ENCODE measurements around the gene NAA80.

The NAA80 gene

DNA sequence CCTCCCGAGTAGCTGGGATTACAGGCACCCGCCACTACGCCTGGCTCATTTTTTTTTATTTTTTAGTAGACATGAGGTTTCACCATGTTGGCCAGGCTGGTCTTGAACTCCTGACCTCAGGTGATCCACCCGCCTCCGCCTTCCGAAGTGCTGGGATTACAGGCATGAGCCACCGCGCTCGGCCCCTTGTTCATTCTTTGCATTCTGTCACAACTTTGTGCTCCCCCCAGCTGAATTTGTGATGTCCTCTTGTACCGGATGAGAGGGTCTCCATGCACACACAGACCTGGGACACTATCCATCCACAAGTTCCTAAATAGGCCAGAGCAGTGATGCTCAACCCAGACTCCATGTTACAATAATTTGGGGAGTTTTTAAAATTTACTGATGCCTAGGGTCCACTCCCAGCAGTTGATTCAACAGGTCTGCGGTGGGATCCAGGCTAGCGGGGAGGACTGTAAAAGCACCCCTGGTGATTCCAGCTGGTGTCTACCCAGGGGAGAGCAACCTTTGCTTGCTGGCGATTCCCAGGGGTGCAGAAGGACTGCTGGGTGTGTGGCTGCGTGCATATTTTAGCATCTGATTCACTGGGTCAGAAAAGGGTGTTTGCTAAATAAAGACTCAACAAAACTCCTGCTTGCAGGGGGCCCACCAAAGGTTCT, 40.4 kb upstream of the NAA80 start:
- H3K4me2 ChIP-seq (ENCODE audit: low read depth, low read length, poor library complexity, severe bottlenecking) = peak overlapping the region; percentile 91
- H3K27me3 ChIP-seq (ENCODE audit: insufficient read depth, low read length, poor library complexity, severe bottlenecking) = peaks cover 4% of the 10 kb centered on the region
- peak overlapping the region; percentile 98 for H3K9ac ChIP-seq (ENCODE audit: low read depth, low read length, poor library complexity, severe bottlenecking)
- peaks cover 50% of the 10 kb centered on the region for H3K4me1 ChIP-seq (ENCODE audit: insufficient read depth, low read length, poor library complexity, severe bottlenecking)
- H3K9me2 ChIP-seq (replicated peaks; ENCODE audit: low read depth, low read length) = no peaks in the 10 kb centered on the region
- H3K4me3 ChIP-seq (ENCODE audit: low read length, poor library complexity, severe bottlenecking) = peak overlapping the region; percentile 97
- H3K9me3 ChIP-seq (ENCODE audit: insufficient read depth, low read depth, low read length) = no peaks in the 10 kb centered on the region
- H3F3A ChIP-seq (ENCODE audit: low read depth) = 0 out of 2 replicates have a peak, but pooled peaks cover 7% of the 10 kb centered on the region
- H3K79me2 ChIP-seq (ENCODE audit: insufficient read depth, low read length) = peaks cover 74% of the 10 kb centered on the region
- no peak overlapping the region for H2AFZ ChIP-seq (ENCODE audit: low read length)
- peaks cover 2% of the 10 kb centered on the region; the same call in 1 of the 2 replicates for H3K36me3 ChIP-seq (ENCODE audit: insufficient read depth, low read length)
- H4K20me1 ChIP-seq (ENCODE audit: insufficient read depth, low read length, poor library complexity, severe bottlenecking) = peaks cover 24% of the 10 kb centered on the region
- TF ChIP-seq, protein P1, sequence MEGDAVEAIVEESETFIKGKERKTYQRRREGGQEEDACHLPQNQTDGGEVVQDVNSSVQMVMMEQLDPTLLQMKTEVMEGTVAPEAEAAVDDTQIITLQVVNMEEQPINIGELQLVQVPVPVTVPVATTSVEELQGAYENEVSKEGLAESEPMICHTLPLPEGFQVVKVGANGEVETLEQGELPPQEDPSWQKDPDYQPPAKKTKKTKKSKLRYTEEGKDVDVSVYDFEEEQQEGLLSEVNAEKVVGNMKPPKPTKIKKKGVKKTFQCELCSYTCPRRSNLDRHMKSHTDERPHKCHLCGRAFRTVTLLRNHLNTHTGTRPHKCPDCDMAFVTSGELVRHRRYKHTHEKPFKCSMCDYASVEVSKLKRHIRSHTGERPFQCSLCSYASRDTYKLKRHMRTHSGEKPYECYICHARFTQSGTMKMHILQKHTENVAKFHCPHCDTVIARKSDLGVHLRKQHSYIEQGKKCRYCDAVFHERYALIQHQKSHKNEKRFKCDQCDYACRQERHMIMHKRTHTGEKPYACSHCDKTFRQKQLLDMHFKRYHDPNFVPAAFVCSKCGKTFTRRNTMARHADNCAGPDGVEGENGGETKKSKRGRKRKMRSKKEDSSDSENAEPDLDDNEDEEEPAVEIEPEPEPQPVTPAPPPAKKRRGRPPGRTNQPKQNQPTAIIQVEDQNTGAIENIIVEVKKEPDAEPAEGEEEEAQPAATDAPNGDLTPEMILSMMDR (conservative IDR thresholded peaks at IDR 0.05; ENCODE audit: low read length) = no peak
- no peak for TF ChIP-seq EZH2phosphoT487 (IDR thresholded peaks at IDR 0.05; ENCODE audit: borderline replicate concordance)

DNA sequence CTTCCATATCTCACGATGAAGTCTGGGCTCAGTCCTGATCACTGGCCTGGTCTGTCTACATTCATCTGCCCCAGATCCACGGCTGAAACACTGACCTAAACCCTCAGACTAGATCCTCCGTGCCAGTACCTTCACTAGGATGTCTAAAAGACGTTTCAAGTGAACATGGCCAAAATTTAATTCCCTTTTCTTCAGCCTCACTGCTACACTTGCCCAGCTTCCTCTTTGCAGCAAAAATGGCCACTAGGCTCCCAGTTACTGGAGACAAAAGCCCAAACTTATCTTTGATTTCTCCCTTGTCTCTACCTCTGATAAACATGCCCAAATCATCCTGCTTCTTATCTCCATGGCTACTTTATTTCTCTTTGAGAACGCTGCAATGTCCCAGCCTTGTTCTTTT, 39.8 kb upstream of the NAA80 start:
- 0 out of 2 replicates have a peak, but pooled peaks cover 7% of the 10 kb centered on the region for H3F3A ChIP-seq (ENCODE audit: low read depth)
- no peaks in the 10 kb centered on the region for H3K9me3 ChIP-seq (ENCODE audit: insufficient read depth, low read depth, low read length)
- TF ChIP-seq EZH2phosphoT487 (IDR thresholded peaks at IDR 0.05; ENCODE audit: borderline replicate concordance) = no peak
- TF ChIP-seq, protein P1 (conservative IDR thresholded peaks at IDR 0.05; ENCODE audit: low read length) = no peak
- H3K9me2 ChIP-seq (replicated peaks; ENCODE audit: low read depth, low read length) = no peaks in the 10 kb centered on the region
- H2AFZ ChIP-seq (ENCODE audit: low read length) = no peak overlapping the region
- peaks cover 31% of the 10 kb centered on the region for H4K20me1 ChIP-seq (ENCODE audit: insufficient read depth, low read length, poor library complexity, severe bottlenecking)
- peaks cover 4% of the 10 kb centered on the region for H3K27me3 ChIP-seq (ENCODE audit: insufficient read depth, low read length, poor library complexity, severe bottlenecking)
- peaks cover 8% of the 10 kb centered on the region; the same call in 1 of the 2 replicates for H3K36me3 ChIP-seq (ENCODE audit: insufficient read depth, low read length)
- peaks cover 81% of the 10 kb centered on the region for H3K79me2 ChIP-seq (ENCODE audit: insufficient read depth, low read length)
- peak overlapping the region; percentile 97 for H3K4me3 ChIP-seq (ENCODE audit: low read length, poor library complexity, severe bottlenecking)
- H3K4me1 ChIP-seq (ENCODE audit: insufficient read depth, low read length, poor library complexity, severe bottlenecking) = peaks cover 57% of the 10 kb centered on the region
- H3K4me2 ChIP-seq (ENCODE audit: low read depth, low read length, poor library complexity, severe bottlenecking) = peak overlapping the region; percentile 91
- peak overlapping the region; percentile 98 for H3K9ac ChIP-seq (ENCODE audit: low read depth, low read length, poor library complexity, severe bottlenecking)

DNA sequence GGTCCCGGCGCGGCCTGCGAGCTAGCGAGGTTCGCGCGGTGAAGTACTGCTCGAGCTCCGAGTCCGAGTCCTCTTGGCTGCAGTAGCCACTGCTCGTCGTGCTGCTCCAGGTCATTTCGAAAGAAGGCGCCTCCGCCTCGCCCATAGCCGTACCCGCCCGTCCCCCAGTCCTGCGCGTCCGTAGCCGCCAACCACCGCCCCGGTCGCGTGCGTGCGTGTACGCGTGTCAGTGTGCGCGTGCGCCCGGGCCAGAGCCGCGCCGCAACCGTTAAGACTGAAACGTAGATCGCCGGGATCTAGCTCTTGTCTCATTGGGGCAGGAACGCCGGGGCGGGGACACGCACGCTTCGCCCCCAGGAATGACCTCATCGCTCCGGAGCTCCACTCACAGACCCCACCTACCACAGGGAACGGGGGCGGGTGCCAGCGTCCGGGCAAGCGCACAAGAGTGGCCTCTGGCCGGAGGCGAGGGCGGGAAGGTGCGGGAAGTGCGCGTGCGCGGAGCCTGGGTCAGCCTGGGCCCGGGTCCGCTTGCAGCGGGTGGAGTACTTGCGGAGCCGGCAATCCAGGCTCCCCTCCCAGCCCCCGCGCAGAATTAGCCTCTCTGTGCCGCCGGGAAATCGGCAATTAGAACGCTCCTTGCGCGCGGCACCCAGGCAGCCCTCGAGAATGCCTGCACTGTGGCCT, 38.1 kb upstream of the NAA80 start:
- Histone ChIP-seq H4K20me1 (ENCODE audit: insufficient read depth, low read length, poor library complexity, severe bottlenecking) (peaks cover 46% of the 10 kb centered on the region), H3F3A (ENCODE audit: low read depth) (0 out of 2 replicates have a peak, but pooled peaks cover 7% of the 10 kb centered on the region), H3K36me3 (ENCODE audit: insufficient read depth, low read length) (peaks cover 14% of the 10 kb centered on the region; the same call in 1 of the 2 replicates), H3K9me2 (replicated peaks; ENCODE audit: low read depth, low read length) (no peaks in the 10 kb centered on the region), H3K79me2 (ENCODE audit: insufficient read depth, low read length) (peaks cover 92% of the 10 kb centered on the region), H3K9me3 (ENCODE audit: insufficient read depth, low read depth, low read length) (no peaks in the 10 kb centered on the region), H3K9ac (ENCODE audit: low read depth, low read length, poor library complexity, severe bottlenecking) (peak overlapping the region; percentile 98), H3K4me2 (ENCODE audit: low read depth, low read length, poor library complexity, severe bottlenecking) (peak overlapping the region; percentile 99), H3K4me1 (ENCODE audit: insufficient read depth, low read length, poor library complexity, severe bottlenecking) (peaks cover 49% of the 10 kb centered on the region), H2AFZ (ENCODE audit: low read length) (peak overlapping the region; percentile 9; the same call in 1 of the 2 replicates), H3K4me3 (ENCODE audit: low read length, poor library complexity, severe bottlenecking) (peak overlapping the region; percentile 97), H3K27me3 (ENCODE audit: insufficient read depth, low read length, poor library complexity, severe bottlenecking) (peaks cover 4% of the 10 kb centered on the region)
- TF ChIP-seq EZH2phosphoT487 (IDR thresholded peaks at IDR 0.05; ENCODE audit: borderline replicate concordance) = no peak
- TF ChIP-seq, protein P1 (conservative IDR thresholded peaks at IDR 0.05; ENCODE audit: low read length) = no peak

Data from Loucy (cell line).